ENCODE data around the gene GAS7.

DNA sequence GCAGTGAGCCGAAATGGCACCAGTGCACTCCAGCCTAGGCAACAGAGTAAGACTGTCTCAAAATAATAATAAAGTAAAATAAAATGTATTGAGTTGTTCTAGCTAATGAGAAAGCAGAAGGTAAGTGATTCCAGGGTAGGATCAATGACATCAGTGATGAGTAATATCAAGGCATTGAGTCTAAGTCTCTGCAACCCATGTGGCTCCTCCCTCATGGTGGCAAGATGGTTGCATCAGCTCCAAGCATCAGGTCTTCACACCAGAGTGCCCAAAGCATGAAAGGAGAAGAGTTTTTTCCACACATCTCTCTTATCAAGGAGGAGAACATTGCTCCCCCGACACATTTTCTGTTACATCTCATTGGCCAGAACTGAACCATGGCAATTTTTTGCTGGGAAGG lies 34.8 kb upstream of the GAS7 start:
- TF ChIP-seq, protein P1, sequence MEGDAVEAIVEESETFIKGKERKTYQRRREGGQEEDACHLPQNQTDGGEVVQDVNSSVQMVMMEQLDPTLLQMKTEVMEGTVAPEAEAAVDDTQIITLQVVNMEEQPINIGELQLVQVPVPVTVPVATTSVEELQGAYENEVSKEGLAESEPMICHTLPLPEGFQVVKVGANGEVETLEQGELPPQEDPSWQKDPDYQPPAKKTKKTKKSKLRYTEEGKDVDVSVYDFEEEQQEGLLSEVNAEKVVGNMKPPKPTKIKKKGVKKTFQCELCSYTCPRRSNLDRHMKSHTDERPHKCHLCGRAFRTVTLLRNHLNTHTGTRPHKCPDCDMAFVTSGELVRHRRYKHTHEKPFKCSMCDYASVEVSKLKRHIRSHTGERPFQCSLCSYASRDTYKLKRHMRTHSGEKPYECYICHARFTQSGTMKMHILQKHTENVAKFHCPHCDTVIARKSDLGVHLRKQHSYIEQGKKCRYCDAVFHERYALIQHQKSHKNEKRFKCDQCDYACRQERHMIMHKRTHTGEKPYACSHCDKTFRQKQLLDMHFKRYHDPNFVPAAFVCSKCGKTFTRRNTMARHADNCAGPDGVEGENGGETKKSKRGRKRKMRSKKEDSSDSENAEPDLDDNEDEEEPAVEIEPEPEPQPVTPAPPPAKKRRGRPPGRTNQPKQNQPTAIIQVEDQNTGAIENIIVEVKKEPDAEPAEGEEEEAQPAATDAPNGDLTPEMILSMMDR (IDR thresholded peaks at IDR 0.05 in 2 of 3, conservative IDR thresholded peaks at IDR 0.05 in 1 of 3; ENCODE audit: borderline replicate concordance in 1 of 3, insufficient read depth in 1 of 3, low read depth in 2 of 3, low read length in 2 of 3), result no peak
- TF ChIP-seq POLR2A (IDR thresholded peaks at IDR 0.05; ENCODE audit: borderline replicate concordance, extremely low read depth, insufficient read depth, insufficient read length) (no peak), SRF (IDR thresholded peaks at IDR 0.05; ENCODE audit: low read depth) (no peak), SP1 (IDR thresholded peaks at IDR 0.05; ENCODE audit: low read depth) (no peak), RAD21 (IDR thresholded peaks at IDR 0.05; ENCODE audit: low read depth) (no peak), SIN3A (IDR thresholded peaks at IDR 0.05; ENCODE audit: low read depth) (no peak), JUND (IDR thresholded peaks at IDR 0.05) (no peak), CBX3 (IDR thresholded peaks at IDR 0.05; ENCODE audit: low read depth) (no peak)

Data from HCT116 (cell line).